Esophagus mucosa (tissue), 1 donor: ENCODE data around the gene ILF2. TPM values are rescaled to one million over a fixed set of nuclear protein-coding genes. Genes with fewer than 3 reads are reported as not detected.
"Not testable (repeated sequence)": the region's sequence is repeated elsewhere in the genome, so short reads cannot be mapped to it uniquely, and the experiment has no call there.

Experiments
- ATAC-seq: fragments of 200-7000 bp; cut with Tn5 transposase; one replicate; pipeline ENCODE4 v1.9.1; 2020
- total RNA-seq: library from RNA; stranded (reverse); gene quantifications from one replicate; pipeline ENCODE4 v1.2.4, GENCODE V29; 2023
- donor health status: DM: yes; HTN: yes; CAD: no.

ILF2 gene
- 131 TPM for total RNA-seq

DNA sequence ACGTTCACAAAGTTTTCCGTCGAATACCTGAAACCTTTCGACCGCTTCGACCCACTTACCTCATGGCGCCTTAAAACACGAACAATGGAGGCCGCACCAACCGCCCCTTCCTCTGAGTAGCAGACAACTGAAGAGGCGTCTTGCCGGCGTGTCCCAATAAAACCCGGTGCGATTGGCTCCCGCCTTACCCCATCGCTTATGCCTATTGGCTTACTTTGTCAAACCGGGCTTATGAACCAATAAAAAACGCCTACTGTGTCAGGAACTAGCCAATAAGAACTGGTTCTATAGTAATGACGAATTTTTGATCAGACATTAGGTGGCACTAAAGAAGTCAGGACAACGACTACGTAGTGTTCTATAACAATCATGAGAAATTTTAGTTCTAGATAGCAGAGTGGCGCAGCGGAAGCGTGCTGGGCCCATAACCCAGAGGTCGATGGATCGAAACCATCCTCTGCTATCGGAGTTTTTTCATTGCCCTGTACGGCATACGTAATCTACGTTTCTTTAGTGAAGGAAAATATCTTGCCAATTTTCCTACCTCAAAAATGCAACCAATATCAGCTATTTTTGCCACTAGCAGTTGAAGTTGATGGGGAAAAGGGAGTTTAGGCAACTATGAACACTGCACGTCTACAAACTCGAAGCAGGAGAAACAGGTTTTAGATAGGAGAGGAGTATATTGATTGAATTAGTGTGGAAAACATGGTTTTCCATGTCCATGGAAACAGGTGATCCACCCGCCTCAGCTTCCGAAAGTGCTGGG, at the start of gene ILF2:
TSS of gene ILF2 (minus strand) at position 135 of the 769 bp plus-strand sequence. CDS start at position 64, 71 bp downstream.
- ATAC-seq, result peak; percentile 97

GRCh38 chr1:153717330-153717729, 46.5 kb upstream of the ILF2 start:
- no peak for ATAC-seq

- ATAC-seq, result not testable (repeated sequence)
Measured at GRCh38 chr1:153716211-153716610, 45.4 kb upstream of the ILF2 start.

- ATAC-seq, result no peak
Measured at GRCh38 chr1:153711026-153711425, 40.2 kb upstream of the ILF2 start.

DNA sequence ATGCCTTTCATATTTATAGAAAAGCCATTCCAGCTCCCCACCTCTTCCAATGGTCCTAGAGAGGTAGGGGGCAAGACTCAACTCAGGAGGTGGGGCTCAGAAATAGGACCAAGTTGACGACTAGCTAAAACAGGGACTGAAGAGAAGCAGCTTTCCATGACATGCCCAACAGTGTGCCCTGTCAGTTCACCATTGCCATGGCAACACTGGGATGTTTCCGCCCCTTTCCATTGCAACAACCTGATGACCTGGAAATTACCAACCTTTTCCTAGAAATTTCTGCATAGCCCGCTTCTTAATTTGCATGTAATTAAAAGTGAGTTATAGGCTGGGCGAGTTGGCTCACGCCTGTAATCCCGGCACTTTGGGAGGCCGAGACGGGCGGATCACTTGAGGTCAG, 34.7 kb upstream of the ILF2 start:
- no peak for ATAC-seq

GRCh38 chr1:153699768-153700167, 29.0 kb upstream of the ILF2 start:
- ATAC-seq, result no peak

DNA sequence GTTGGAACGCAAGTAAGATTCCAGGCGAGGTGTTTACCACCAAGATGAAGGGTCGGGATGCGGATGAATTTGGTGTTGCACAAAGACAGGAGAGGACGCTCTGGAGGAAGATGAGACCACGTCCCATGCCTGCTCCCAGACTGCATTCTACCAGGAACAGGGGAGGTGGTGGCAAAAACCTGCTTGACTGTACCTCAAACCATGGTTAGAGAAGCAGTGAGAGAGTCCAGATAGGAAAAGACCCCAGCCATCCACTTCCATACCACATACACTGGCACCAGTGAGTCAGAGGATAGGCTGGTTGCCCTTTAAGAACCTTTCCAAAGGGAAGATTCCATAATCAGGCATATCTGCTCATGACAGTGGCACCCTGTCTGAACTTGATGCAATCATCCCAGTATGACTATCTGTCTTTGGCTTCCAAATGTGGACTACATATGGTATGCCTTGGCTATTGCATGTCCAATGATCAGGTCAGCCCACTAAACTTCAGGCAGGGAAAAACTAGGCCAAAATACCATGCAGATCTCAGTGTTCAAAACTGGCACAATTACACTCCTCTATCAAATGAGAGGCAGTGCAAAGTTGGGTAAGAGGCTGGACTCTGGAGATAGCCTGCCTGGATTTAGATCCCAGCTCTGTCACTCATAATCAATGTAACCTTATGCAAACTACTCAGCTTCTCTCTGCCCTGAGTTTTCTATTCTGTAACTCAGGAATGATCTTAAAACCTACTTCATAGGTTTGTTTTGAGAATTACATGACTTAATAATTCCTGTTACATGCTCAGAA, 28.3 kb upstream of the ILF2 start:
- ATAC-seq, result no peak

GRCh38 chr1:153698020-153698922, 27.5 kb upstream of the ILF2 start:
- peak; percentile 65 for ATAC-seq

GRCh38 chr1:153697191-153698019, 26.6 kb upstream of the ILF2 start:
- peak; percentile 33 for ATAC-seq

DNA sequence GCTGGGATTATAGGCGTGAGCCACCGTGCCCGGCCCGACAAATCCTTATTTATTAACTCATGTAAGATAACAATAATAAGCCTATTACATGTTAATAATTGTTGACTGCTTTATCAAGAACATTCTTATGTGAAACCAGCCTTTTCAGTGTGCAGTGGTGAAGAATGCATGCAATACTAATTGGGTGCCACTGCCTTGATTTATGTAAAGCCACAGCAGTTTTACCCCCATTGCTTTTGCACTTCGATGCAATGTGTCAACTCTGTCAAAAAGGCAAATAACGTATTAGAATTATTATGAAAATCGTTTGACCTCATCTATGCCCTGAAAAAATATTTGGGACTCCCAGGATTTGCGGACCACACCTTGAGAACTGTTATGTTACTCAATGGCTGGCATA, 25.9 kb upstream of the ILF2 start:
- ATAC-seq, result no peak

DNA sequence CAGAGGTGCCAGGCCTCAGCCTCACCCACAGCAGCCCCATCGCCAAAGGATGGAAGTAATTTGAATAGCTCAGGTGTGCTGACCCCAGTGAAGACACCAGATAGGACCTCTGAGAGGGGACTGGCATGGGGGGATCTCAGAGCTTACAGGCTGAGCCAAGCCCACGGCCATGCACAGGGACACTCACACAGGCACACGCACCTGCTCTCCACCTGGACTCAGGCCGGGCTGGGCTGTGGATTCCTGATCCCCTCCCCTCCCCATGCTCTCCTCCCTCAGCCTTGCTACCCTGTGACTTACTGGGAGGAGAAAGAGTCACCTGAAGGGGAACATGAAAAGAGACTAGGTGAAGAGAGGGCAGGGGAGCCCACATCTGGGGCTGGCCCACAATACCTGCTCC, 22.7 kb upstream of the ILF2 start:
- ATAC-seq, result no peak

GRCh38 chr1:153688736-153689328, 18.0 kb upstream of the ILF2 start:
- ATAC-seq, result no peak

DNA sequence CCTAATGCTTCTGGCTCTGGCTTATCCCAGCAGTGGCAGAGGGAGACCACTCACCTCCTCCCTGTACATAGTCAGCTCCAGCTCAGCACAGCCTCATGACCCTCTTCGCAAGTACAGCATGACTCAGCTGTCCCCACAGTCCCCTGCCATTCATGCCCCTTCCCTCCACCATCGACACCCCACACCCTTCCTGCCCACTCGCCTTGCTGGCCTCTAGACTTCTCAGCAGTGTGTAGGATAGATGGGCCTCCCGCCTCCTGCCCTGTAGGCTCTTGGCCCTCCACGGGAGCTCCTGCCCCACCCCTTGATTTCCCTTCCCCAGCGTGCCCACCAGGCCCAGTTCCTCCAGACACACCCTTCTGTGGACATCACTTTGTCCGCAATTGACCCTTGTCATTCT, 17.5 kb upstream of the ILF2 start:
- ATAC-seq, result no peak

DNA sequence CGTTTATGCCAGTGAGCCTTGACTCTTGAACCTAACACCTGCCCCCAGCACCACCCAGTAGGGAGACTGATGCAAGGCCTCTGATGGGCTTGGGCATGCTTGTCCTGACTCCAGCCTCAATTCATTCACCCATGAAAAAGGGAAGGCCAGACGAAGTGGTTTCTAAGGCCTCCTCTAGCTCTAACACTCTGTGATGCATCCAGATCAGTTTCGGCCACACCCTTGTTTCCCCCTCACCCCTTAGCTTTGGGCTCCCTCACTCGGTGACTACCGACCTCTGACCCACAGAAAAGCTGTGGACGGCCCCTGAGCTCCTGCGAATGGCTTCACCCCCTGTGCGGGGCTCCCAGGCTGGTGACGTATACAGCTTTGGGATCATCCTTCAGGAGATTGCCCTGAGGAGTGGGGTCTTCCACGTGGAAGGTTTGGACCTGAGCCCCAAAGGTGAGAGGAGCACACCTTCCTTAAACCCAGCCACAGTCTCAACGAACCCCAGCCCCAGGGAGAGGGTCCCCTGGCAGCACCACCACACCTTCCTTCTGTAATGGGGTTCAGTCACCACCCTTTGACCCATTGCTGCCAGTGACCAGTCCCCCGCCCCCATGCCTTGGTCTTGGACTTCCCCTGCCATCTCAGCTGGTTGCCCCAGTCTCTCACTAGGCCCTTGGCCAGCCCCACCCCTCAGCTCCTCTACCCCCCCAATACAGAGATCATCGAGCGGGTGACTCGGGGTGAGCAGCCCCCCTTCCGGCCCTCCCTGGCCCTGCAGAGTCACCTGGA, 16.7 kb upstream of the ILF2 start:
- no peak for ATAC-seq

GRCh38 chr1:153685544-153686340, 14.9 kb upstream of the ILF2 start:
- no peak for ATAC-seq

DNA sequence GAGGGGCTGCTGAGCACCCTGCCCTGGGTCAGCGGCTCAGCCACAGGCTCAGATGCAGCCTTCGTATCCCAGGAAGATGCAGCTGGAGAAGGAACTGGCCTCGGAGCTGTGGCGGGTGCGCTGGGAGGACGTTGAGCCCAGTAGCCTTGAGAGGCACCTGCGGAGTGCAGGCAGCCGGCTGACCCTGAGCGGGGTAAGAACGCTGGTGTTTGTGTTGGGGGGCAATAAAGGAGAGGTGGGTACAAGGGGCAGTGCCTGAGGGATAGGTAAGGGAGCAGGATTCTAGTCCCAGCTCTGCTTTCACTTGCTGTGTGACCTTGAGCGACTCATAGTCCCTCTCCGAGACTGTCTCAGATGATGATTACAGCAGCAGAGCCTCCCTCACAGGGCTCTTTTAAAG, 14.1 kb upstream of the ILF2 start:
- ATAC-seq, result no peak

- ATAC-seq, result peak; percentile 52
Measured at GRCh38 chr1:153683854-153684253, 13.1 kb upstream of the ILF2 start.

DNA sequence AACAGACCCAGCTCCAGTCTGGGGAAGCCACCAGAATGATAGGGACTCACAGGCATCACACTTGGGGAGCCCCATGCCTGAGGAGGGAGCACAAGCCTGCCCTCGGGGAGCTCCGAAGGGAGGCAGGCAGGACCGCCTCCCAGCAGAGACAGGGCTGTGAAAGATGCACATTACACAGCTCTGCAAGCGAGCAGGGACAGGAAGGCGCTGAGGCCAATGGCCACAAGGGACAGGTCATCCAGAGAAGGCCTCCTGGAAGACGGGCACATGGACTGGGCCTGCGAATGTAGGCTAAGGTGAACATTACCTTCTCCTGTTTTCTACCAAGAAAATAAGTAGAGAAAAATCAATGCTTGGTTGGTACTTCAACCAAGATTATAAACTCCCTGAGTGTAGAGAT, 11.9 kb upstream of the ILF2 start:
- ATAC-seq, result no peak

- no peak for ATAC-seq
Measured at GRCh38 chr1:153680120-153680403, 9.3 kb upstream of the ILF2 start.
